Measurements from ENCODE around the gene NUCB1. TPM values are rescaled to one million over a fixed set of nuclear protein-coding genes. Genes with fewer than 3 reads are reported as not detected.
"Not testable (repeated sequence)": the region's sequence is repeated elsewhere in the genome, so short reads cannot be mapped to it uniquely, and the experiment has no call there.

NUCB1 gene
- total RNA-seq, 1 experiment from 2014 or later = 153 TPM

DNA sequence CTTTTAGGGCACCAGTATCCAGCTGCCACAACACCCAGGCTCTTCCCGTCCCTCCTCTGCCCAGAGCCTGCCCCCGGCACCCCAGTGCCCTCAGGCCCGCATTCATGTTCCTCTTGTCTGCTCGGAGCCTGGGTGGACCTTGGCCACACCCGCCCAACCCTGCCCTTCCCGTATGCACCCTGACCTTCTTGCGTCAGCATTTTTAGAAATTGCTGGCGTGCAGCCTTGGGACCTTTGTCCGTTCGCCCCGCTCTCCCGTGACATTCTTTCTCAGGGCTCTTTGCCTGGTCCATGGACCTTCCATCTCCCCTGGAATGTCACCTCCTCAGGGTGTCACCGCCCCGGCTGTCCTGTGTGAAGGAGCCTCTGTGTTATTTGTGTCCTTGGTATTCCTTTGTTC, 7.6 kb downstream of the NUCB1 start:
- Mint-ChIP-seq H3K4me3 (no peak overlapping the region), H3K27me3 (ENCODE audit: low read depth) (no peaks in the 10 kb centered on the region), H3K4me1 (no peaks in the 10 kb centered on the region), H3K9me3 (no peaks in the 10 kb centered on the region), H3K27ac (no peak overlapping the region), H3K36me3 (peaks cover 51% of the 10 kb centered on the region)
- TF ChIP-seq PRRX2 (CRISPR knock-in tag; IDR thresholded peaks at IDR 0.05) (no peak), GABPB1 (CRISPR knock-in tag; IDR thresholded peaks at IDR 0.05) (peak; percentile 97)
- ChIA-PET POLR2A (no interaction called here), CTCF (interaction anchor here (0.7 kb wide), 1 partner anchor 63 kb away, joined by 3 read pairs; no protein-coding TSS in a partner anchor)
- ATAC-seq (no peak), DNase-seq (ENCODE audit: low spot score) (no peak)

DNA sequence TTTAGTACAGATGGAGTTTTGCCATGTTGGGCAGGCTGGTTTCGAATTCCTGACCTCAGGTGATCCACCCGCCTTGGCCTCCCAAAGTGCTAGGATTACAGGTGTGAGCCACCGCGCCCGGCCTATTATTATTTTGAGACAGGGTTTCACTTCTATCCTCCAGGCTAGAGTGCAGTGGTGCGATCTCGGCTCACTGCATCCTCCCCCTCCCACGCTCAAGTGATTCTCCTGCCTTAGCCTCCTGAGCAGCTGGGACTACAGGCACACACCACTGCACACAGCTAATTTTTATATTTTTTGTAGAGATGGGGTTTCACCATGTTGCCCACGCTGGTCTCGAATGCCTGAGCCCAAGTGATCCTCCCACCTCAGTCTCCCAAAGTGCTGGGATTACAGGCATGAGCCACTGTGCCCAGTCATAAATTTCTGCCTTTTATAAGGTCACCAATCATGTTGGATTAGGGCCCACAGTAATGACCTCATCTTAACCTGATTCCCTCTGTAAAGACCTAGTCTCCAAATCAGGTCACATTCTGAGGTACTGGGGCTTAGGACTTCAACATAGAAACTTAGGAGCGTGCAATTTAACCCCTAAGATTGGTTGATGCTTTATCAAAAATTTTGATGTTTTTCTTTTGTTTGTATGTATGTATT, 9.4 kb downstream of the NUCB1 start:
- CTCF ChIA-PET; H3K4me1 Mint-ChIP-seq; H3K9me3 Mint-ChIP-seq; H3K27ac Mint-ChIP-seq; ATAC-seq; DNase-seq (ENCODE audit: low spot score); POLR2A ChIA-PET; H3K4me3 Mint-ChIP-seq; H3K27me3 Mint-ChIP-seq (ENCODE audit: low read depth): not testable (repeated sequence)
- H3K36me3 Mint-ChIP-seq = peaks cover 61% of the 10 kb centered on the region

DNA sequence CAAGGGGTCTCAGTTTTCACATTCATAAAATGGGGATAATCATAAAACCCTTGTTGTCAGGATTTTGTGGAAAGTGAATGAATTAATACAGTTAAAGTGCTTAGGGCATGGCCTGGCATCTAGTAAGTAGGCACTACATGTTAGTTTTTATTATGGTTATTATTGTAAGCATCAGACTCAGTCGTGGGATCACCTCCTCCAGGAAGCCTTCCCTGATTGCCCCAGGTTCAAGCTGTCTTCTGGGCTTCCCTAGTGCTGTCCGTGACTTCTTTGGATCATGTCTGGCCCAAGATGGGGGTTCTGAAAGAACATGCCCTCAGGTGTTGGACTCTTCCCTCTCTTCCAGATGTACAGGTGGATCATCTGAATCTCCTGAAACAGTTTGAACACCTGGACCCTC, 10.7 kb downstream of the NUCB1 start:
- Mint-ChIP-seq H3K27ac (no peak overlapping the region), H3K4me3 (no peak overlapping the region), H3K4me1 (no peaks in the 10 kb centered on the region), H3K36me3 (peaks cover 53% of the 10 kb centered on the region), H3K27me3 (ENCODE audit: low read depth) (no peaks in the 10 kb centered on the region), H3K9me3 (no peaks in the 10 kb centered on the region)
- POLR2A ChIA-PET = no interaction called here
- ATAC-seq = no peak
- no peak for DNase-seq (ENCODE audit: low spot score)
- CTCF ChIA-PET = interaction anchor here (1.3 to 1.4 kb wide), 2 partner anchors 11 to 83 kb away, joined by 3 to 5 read pairs; partner anchors contain the start of genes NUCB1 and RUVBL2
- TF ChIP-seq NR1H2 (CRISPR knock-in tag; IDR thresholded peaks at IDR 0.05) = no peak

DNA sequence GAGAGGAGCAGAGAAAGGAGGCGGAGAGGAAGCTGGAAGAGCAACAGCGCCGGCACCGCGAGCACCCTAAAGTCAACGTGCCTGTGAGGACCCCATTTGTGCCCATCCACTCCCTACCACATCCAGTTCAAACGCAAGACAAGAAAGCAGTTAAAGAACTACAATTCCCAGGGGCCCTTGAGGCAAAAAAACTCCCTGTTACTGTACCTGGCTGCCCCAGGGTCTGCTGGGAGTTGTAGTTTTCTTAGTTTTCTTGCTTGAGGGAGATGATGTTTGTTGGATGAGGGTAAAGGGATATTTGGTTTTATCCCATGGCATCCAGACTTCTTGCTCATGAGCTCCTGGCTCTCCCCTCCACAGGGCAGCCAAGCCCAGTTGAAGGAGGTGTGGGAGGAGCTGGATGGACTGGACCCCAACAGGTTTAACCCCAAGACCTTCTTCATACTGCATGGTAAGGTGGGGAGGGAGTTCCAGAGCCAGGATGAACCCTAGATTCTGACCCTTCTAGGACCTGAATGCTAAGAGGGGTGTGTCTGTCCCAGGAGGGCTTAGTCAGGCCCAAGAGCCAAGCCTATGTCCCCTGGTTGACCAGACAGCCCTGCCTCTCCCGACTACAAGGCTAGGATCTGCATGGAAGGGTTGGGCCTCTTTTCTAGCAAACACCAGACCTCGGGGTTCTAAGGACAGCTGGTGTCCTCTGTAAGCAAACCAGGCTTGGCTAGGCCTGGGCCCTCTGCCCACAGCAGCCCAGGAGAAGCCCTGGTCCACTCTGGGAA, 13.2 kb downstream of the NUCB1 start:
- Mint-ChIP-seq H3K4me3 (no peak overlapping the region), H3K27ac (no peak overlapping the region), H3K4me1 (no peaks in the 10 kb centered on the region), H3K36me3 (peaks cover 44% of the 10 kb centered on the region), H3K9me3 (no peaks in the 10 kb centered on the region), H3K27me3 (ENCODE audit: low read depth) (no peaks in the 10 kb centered on the region)
- POLR2A ChIA-PET = no interaction called here
- DNase-seq (ENCODE audit: low spot score) = no peak
- TF ChIP-seq ZNF219 (CRISPR knock-in tag; IDR thresholded peaks at IDR 0.05; ENCODE audit: borderline replicate concordance) (no peak), RORB (CRISPR knock-in tag; IDR thresholded peaks at IDR 0.05) (no peak)
- CTCF ChIA-PET = interaction anchor here (1.3 kb wide), 1 partner anchor 86 kb away, joined by 3 read pairs; no protein-coding TSS in a partner anchor
- peak; percentile 80 for ATAC-seq

DNA sequence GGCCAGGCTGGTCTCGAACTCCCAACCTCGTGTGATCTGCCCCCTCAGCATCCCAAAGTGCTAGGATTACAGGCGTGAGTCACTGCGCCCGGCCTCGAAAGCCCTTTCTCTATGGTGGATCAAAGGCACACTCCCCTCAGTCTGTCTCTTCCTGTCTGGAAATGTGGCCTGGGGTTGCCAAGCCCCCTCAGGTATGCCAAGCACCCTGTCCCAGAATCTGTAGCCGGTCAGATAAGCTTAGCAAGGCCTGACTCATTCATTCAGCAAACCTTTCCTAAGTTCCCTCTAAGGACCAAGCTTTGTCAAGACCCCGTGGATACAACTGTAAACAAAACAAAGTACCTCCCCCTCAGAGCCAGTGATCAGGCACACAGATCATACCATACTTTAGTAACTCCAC, 14.1 kb downstream of the NUCB1 start:
- Mint-ChIP-seq H3K27ac (no peak overlapping the region), H3K36me3 (peaks cover 50% of the 10 kb centered on the region), H3K4me3 (no peak overlapping the region), H3K9me3 (no peaks in the 10 kb centered on the region), H3K4me1 (no peaks in the 10 kb centered on the region), H3K27me3 (ENCODE audit: low read depth) (no peaks in the 10 kb centered on the region)
- POLR2A ChIA-PET = no interaction called here
- ATAC-seq (no peak), DNase-seq (ENCODE audit: low spot score) (no peak)
- CTCF ChIA-PET = interaction anchor here (1.4 kb wide), 1 partner anchor 85 kb away, joined by 3 read pairs; no protein-coding TSS in a partner anchor
- no peak for TF ChIP-seq GRHL2 (CRISPR knock-in tag; IDR thresholded peaks at IDR 0.05; ENCODE audit: insufficient replicate concordance, severe bottlenecking)
- no peak for TF ChIP-seq CBFB (CRISPR knock-in tag; IDR thresholded peaks at IDR 0.05; ENCODE audit: low read depth)
- no peak for TF ChIP-seq NR2C2 (CRISPR knock-in tag; IDR thresholded peaks at IDR 0.05)
- TF ChIP-seq, protein P1, sequence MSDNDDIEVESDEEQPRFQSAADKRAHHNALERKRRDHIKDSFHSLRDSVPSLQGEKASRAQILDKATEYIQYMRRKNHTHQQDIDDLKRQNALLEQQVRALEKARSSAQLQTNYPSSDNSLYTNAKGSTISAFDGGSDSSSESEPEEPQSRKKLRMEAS (CRISPR knock-in tag; IDR thresholded peaks at IDR 0.05) = no peak
- TF ChIP-seq, protein P2, sequence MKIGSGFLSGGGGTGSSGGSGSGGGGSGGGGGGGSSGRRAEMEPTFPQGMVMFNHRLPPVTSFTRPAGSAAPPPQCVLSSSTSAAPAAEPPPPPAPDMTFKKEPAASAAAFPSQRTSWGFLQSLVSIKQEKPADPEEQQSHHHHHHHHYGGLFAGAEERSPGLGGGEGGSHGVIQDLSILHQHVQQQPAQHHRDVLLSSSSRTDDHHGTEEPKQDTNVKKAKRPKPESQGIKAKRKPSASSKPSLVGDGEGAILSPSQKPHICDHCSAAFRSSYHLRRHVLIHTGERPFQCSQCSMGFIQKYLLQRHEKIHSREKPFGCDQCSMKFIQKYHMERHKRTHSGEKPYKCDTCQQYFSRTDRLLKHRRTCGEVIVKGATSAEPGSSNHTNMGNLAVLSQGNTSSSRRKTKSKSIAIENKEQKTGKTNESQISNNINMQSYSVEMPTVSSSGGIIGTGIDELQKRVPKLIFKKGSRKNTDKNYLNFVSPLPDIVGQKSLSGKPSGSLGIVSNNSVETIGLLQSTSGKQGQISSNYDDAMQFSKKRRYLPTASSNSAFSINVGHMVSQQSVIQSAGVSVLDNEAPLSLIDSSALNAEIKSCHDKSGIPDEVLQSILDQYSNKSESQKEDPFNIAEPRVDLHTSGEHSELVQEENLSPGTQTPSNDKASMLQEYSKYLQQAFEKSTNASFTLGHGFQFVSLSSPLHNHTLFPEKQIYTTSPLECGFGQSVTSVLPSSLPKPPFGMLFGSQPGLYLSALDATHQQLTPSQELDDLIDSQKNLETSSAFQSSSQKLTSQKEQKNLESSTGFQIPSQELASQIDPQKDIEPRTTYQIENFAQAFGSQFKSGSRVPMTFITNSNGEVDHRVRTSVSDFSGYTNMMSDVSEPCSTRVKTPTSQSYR (CRISPR knock-in tag; IDR thresholded peaks at IDR 0.05) = no peak
- TF ChIP-seq TP53 (CRISPR knock-in tag; IDR thresholded peaks at IDR 0.05) = no peak
- TF ChIP-seq, protein P3, sequence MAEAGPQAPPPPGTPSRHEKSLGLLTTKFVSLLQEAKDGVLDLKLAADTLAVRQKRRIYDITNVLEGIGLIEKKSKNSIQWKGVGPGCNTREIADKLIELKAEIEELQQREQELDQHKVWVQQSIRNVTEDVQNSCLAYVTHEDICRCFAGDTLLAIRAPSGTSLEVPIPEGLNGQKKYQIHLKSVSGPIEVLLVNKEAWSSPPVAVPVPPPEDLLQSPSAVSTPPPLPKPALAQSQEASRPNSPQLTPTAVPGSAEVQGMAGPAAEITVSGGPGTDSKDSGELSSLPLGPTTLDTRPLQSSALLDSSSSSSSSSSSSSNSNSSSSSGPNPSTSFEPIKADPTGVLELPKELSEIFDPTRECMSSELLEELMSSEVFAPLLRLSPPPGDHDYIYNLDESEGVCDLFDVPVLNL (CRISPR knock-in tag; IDR thresholded peaks at IDR 0.05; ENCODE audit: borderline replicate concordance, low read depth) = no peak
- no peak for TF ChIP-seq ZNF219 (CRISPR knock-in tag; IDR thresholded peaks at IDR 0.05; ENCODE audit: borderline replicate concordance)
- no peak for TF ChIP-seq ETV6 (CRISPR knock-in tag; IDR thresholded peaks at IDR 0.05)
- no peak for TF ChIP-seq ZNF396 (CRISPR knock-in tag; IDR thresholded peaks at IDR 0.05; ENCODE audit: borderline replicate concordance)
- TF ChIP-seq, protein P4, sequence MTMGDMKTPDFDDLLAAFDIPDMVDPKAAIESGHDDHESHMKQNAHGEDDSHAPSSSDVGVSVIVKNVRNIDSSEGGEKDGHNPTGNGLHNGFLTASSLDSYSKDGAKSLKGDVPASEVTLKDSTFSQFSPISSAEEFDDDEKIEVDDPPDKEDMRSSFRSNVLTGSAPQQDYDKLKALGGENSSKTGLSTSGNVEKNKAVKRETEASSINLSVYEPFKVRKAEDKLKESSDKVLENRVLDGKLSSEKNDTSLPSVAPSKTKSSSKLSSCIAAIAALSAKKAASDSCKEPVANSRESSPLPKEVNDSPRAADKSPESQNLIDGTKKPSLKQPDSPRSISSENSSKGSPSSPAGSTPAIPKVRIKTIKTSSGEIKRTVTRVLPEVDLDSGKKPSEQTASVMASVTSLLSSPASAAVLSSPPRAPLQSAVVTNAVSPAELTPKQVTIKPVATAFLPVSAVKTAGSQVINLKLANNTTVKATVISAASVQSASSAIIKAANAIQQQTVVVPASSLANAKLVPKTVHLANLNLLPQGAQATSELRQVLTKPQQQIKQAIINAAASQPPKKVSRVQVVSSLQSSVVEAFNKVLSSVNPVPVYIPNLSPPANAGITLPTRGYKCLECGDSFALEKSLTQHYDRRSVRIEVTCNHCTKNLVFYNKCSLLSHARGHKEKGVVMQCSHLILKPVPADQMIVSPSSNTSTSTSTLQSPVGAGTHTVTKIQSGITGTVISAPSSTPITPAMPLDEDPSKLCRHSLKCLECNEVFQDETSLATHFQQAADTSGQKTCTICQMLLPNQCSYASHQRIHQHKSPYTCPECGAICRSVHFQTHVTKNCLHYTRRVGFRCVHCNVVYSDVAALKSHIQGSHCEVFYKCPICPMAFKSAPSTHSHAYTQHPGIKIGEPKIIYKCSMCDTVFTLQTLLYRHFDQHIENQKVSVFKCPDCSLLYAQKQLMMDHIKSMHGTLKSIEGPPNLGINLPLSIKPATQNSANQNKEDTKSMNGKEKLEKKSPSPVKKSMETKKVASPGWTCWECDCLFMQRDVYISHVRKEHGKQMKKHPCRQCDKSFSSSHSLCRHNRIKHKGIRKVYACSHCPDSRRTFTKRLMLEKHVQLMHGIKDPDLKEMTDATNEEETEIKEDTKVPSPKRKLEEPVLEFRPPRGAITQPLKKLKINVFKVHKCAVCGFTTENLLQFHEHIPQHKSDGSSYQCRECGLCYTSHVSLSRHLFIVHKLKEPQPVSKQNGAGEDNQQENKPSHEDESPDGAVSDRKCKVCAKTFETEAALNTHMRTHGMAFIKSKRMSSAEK (CRISPR knock-in tag; IDR thresholded peaks at IDR 0.05; ENCODE audit: borderline replicate concordance) = no peak

Measured in WTC11 (cell line).